ENCODE results near the gene ZSWIM1.
"Not testable (repeated sequence)": the region's sequence is repeated elsewhere in the genome, so short reads cannot be mapped to it uniquely, and the experiment has no call there.

ZSWIM1 gene

DNA sequence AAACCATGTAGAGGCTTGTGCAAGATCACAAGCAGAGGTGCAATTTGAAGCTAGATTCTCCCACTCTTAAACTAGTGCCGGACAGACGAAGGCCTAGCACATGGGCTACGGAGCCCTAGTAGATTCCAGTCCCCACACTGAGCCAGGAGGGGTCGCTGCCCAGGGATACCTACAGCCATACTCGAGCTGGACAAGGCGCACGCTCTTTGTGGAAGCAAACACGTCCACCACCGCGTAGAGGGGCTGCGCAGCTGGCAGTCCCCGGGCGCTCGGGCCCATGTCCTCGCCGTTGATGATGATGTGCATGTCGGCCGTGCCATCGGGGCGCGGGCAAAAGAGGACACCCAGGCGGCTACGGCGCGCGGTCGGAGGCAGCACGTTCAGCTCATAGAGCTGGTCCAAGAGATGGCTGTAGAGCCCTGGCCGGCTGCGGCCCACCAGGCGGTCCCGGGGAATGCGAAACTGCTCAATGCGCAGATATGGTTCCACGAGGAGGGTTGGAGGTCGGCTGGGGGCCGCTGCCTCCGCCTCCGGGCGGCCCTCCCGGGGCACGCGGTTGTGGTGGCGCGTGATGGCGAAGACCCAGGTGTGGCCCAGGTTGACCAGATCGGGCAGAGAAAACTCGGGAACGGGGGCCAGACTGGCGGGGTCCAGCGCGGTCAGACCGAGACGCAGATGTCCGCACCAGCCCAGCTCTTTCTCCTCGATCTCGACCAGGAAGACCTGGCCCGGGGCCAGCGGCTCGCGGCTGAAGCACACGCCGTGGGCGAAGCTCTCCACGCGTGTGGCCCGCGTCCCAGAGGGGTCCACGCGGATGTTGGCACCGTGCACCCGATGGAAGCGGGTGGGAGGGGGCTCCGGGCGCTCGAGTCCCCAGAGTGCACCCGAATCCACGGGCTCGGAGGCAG, 9.3 kb downstream of the ZSWIM1 start:
- peak; percentile 81 for DNase-seq

DNA sequence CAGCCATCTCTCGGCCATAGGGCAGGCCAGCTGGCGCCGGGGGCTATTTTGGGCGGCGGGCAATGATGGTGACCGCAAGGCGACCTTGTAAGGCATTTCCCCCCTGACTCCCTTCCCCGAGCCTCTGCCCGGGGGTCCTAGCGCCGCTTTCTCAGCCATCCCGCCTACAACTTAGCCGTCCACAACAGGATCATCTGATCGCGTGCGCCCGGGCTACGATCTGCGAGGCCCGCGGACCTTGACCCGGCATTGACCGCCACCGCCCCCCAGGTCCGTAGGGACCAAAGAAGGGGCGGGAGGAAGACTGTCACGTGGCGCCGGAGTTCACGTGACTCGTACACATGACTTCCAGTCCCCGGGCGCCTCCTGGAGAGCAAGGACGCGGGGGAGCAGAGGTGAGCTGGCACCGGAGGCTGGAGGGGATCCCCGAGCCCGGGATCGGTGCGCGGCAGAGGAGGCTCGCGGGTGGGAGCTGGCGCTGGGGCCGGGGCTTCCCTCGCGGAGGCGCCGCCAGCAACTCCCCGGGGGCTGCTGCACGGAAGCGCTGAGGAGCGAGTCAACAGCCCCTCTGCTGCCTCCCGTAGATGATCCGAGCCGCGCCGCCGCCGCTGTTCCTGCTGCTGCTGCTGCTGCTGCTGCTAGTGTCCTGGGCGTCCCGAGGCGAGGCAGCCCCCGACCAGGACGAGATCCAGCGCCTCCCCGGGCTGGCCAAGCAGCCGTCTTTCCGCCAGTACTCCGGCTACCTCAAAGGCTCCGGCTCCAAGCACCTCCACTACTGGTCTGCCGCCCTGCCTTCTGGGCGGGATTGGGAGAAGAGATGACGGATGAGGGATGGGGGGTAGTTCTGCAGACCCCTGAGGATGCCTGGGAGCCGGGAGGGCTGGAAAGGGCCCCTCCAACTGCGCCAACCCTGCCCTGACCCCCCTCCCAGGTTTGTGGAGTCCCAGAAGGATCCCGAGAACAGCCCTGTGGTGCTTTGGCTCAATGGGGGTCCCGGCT, 10.3 kb downstream of the ZSWIM1 start, which contains the start of the genes CTSA and NEURL2:
CTSA (plus strand) TSS at position 351 of the 999 bp plus-strand sequence; CDS start at position 585, 234 bp downstream.
NEURL2 (minus strand) TSS at position 224 of the 999 bp plus-strand sequence; CDS start at position 7, 217 bp downstream.
- peak; percentile 94 for DNase-seq

DNA sequence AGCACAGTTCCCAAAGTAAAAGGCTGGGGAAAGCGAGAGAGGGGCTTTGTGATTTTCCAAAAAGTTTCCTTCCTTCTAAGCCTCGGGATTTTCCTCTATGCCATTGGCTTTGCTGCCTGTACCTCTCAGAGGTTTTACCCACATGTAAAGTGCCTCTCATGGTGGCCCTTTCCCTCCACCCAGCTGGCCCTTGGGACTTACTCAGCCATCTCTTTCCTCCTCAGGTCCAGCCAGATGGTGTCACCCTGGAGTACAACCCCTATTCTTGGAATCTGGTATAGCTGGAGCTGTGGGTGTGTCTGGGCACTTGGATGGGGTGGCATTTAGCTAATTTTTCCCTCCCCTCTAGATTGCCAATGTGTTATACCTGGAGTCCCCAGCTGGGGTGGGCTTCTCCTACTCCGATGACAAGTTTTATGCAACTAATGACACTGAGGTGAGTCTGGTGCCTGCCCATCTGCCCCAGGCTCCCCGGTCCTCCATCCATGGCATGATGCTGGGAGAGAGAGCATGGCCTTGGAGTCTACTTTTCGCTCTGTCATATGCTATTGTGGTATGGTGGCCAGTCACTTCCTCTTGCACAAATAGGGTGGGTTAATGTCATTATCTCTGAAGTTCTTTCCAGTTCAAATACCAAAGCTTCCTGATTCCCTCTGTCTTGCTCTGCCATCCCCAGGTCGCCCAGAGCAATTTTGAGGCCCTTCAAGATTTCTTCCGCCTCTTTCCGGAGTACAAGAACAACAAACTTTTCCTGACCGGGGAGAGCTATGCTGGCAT, 11.2 kb downstream of the ZSWIM1 start:
- peak; percentile 22 for DNase-seq

DNA sequence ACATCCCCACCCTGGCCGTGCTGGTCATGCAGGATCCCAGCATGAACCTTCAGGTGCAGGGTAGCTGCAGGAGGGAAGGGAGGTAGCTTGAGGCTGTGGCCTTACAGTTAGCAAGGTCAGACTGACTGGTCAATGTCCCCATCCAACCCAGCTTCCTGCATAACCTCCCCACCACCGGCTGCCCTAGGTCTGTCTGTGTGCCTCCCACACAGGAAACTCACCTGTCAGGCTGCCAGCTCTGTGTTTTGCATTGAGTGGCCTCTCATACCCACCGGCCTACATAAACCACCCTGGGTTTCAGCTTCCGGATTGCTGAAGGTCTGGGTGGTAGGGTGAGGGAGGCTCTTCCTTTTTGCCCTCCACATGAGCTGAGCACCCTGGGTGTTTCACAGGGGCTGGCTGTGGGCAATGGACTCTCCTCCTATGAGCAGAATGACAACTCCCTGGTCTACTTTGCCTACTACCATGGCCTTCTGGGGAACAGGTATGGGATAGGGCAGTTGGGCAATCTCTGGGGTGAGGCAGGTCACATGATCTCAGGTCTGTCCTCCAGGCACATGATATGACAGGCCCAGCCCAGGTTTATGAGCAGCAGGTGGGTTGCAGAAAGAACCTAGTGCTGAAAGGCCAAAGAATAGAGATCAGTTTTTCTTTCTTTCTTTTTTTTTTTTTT, 11.9 kb downstream of the ZSWIM1 start:
- DNase-seq: no peak

DNA sequence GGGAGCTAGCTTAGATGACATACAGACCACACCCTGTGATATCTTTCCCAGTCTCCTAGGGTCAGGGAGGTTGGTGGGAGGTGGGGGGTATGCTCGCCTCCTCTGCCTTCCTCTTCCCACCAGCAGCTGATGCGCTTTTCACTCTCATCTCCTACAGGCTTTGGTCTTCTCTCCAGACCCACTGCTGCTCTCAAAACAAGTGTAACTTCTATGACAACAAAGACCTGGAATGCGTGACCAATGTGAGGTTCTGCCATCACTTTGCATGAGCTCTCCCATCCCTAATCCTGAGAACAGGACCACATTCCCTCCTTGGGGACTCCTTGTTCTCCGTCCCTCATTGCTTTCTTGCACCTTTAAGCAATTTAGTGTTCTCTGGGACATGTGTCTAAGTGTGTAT, 12.8 kb downstream of the ZSWIM1 start:
- DNase-seq: no peak

DNA sequence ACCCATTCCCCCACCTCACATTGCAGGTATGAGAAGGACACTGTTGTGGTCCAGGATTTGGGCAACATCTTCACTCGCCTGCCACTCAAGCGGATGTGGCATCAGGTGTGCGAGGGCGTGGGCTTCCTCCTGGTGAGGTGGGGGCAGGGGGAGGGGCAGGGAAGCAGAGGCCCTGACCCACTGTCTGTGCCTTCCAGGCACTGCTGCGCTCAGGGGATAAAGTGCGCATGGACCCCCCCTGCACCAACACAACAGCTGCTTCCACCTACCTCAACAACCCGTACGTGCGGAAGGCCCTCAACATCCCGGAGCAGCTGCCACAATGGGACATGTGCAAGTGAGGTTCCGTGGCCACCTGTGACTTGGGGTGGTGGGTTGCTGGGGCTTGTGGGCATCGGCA, 13.8 kb downstream of the ZSWIM1 start:
- DNase-seq: no peak

DNA sequence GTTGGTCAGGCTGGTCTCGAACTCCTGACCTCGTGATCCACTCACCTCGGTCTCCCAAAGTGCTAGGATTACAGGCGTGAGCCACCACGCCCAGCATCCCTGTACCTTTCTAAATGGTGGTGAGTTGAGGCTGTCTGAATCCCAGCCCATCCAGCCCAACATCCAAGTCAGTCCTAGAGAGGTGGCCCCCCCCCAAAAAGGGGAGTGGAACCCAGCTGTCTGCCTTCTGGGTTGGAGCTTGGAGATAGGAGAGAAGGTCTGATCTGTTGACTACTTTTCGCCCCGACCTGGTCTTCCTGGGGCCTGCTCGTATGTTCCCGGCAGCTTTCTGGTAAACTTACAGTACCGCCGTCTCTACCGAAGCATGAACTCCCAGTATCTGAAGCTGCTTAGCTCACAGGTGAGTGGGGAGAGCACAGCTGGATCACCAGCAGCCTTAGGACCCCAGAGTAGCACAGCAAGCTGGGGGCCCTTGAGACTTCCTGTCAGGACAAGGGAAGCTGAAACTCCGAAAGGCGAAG, 15.7 kb downstream of the ZSWIM1 start:
- DNase-seq: no peak

DNA sequence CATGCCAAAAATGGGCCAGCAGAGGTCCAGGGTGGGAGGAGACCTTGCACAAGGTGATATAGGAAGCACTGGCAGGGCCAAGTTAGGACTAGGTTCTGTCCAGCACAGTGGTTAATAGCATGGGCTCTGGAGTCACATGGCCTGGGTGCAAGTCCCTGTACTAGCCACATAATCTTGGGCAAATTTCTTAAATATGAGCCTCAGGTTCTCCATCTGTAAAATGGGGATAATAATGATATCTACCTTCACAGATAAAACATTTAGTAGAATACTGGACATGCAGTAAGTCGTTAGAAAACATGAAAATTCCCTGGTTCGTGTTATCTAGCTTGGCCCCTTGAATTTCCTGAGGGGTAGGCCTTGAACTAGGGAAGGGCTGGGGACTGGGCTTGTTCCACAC, 16.3 kb downstream of the ZSWIM1 start:
- DNase-seq: no peak

DNA sequence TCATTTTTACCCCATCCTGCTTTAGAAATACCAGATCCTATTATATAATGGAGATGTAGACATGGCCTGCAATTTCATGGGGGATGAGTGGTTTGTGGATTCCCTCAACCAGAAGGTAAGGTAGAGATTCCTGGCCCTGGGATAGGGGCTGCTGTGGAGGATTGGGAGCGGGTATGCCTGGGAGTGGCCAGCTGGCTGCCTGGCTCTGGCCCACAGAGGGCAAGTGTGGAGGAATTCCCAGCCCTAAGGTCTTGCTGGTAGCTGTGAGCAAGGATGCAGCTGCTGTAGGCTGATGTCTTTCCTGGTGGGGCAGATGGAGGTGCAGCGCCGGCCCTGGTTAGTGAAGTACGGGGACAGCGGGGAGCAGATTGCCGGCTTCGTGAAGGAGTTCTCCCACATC, 16.7 kb downstream of the ZSWIM1 start:
- DNase-seq: no peak

DNA sequence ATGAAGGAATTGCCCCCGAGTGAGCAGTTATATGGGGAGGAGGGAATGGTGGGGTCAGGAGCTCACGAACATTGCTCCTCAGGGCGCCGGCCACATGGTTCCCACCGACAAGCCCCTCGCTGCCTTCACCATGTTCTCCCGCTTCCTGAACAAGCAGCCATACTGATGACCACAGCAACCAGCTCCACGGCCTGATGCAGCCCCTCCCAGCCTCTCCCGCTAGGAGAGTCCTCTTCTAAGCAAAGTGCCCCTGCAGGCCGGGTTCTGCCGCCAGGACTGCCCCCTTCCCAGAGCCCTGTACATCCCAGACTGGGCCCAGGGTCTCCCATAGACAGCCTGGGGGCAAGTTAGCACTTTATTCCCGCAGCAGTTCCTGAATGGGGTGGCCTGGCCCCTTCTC, 17.3 kb downstream of the ZSWIM1 start:
- no peak for DNase-seq

DNA sequence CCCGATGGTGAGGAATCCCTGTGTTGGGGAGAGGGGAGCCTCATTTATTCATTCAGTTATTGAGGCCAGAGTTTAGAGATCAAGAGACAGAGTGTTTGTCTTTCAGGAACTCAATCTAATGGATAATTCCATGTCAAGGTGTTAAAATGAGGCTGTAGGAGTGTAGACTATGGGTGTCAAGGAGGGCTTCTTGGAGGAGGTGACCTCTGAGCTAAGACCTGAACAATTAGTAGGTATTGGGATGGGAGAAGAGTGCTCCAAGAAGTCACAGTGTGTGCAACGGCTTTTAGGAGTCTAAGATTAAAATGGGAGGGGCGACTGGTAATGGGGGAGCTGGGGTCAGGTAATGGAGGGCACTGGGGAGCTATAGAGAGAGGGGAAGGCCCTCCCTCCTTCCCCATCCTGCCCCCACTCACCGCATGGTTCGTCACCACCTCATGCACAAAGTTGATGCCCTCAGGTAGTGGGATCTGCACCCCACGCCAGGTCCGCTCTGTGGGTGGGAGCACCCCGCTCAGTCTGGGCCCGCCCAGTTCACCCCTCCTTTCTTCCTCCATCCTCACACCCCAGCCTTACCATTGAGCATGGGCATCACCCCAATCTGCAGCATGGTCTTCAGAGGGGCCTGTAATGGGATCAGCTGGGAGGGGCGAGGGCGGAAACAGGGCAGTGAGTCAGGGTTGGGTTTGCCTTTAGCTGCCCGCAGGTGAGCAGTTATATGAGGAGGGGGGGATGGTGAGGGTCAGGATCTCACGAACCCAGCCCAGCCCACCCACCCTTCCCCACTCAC, 18.2 kb downstream of the ZSWIM1 start:
- no peak for DNase-seq

DNA sequence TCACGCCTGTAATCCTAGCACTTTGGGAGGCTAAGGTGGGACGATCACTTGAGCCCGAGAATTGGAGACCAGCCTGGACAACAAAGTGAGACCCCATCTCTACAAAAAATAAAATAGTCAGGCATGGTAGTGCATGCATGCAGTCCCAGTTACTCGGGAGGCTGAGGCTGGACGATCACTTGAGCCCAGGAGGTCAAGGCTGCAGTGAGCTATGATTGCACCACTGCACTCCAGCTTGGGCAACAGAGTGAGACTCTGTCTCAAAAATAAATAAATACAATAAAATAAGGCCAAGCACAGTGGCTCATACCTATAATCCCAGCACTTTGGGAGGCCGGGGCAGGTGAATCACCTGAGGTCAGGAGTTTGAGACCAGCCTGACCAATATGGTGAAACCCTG, 20.3 kb downstream of the ZSWIM1 start:
- DNase-seq: not testable (repeated sequence)

DNA sequence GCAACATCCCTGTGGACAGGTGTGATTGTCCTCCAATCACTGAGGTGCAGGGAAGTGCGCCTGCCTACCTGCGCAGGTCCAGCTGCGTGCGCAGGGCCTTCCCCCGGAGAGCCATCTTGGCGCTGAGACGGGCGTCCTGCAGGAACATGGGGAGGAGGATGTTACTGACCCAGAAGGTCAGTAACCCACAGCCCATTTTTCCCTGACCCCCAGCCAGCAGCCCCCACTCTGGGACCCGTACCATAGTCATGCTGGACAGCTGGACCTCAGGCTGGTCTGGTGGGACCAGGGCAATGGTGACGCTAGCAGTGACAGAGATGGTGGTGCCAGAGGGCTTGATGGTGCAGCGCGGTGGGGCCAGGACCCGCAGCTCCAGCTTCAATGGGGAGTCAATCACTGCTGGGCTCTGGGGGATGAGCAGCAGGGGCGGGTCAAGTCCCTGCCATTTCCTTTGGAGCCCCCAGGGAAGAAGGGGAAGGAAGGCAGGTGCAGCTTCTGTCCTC, 21.2 kb downstream of the ZSWIM1 start:
- no peak for DNase-seq

DNA sequence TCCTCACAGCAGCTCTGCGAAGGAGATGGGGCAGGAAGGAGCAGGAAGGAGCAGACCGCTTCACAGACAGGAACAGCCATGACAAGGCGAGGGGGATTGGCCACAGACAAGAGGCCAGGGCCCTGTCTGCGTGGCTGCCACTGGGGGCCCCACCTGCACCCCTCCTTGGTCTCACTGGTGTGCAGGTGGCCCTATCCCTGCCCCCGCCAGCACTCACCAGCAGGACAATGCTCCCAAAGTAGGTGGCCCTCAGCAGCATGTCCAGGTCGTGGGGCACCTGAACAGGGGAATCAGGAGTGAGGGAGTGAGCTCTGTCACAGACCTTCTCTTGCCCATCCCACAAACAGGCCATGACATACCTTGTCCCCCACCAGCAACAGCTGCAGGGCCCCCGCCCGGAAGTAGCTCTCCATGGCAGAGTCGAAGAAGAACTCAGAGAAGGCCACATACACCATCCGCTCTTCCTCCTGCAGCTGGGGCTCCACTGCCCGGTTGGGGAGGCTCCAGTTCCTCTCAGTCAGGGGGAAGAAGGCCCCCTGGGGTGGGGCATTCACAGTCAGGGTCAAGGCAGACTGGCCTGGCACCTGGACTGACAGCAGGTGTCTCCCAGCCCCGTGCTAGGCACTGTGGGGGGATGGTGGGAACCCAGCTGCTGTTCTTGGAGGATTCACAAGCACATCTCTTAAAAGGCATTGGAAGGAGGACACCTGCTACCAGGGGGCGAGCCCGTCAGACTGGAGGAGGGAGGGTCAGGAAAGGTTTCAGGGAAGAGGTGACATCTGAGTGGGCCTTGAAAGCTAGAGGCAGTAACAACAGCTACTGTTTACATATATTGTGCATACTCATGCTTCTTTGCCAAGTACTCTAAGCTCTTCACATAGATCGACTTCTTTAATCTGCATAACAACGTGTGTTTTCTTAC, 23.8 kb downstream of the ZSWIM1 start:
- DNase-seq: no peak

DNA sequence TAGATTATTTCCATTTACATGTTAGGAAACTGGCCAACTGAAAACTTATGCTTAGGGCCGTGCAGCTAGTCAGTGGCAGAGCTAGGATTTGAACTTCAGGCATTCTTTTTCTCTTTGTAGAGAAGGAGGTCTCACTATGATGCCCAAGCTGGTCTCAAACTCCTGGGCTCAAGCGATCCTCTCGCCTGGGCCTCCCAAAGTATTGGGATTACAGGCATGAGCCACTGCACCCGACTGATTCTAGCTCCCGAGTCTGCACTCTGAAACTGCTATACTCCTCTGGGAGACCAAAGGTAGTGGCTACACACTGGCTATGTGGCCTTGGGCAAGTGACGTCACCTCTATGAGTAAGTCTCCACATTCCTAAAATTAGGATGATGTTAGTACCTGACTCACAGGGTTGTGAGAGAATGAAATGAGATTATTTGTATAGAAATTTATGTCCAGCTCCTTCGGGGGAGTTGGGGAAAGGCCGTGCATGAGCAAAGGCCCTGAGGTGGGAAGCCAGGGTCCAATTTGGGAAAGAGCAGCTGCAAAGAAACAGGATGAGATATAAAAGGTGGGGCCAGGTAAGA, 24.6 kb downstream of the ZSWIM1 start:
- peak; percentile 78 for DNase-seq

DNA sequence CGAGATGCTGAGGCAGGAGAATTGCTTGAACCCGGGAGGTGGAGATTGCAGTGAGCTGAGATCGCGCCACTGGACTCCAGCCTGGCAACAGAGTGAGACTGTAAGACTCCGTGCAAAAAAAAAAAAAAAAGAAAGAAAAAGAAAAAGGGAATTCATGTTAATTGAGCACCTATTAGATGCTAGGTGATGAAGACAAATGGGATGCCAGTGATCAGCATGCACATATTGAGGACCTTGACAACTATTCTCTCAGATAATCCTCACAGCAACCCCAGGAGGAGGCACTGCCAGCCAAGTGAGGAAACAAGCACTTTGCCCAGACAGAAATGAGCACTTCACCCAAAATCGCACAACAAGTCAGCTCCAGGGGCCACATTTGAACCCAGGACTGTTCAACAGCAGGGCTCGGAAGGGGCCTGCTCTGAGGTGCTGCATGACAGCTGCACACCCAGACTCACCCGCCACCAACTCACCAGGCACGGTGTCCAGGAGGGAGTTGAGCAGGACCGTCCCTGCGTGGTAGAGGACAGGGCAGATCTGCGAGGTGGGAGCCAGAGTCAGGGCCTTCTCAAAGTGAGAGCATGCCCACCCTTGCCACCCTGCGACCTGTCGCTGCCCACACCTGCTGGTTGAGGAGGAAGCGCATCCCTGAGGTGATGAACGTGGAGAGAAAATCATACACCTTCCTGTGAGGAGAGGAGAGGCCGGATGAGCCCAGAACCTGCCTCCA, 26.4 kb downstream of the ZSWIM1 start:
- no peak for DNase-seq

DNA sequence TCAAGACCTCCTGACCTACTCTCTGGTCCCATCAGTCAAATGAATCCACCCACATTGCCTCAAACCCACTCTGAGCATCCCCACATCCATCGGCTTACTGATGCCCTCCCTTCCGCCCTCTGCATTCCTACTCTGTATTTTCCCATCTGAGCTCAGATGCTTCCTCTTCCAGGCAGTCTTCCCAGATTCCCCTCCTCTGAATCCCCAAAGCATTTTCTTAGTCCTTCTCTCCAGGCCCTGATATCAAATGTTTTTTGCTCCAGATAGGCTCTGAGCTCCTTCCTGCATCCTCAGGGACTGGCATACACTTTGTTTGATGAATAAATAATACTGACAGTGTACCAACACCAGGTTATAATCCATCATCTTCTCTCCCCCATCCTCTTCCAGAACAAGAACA, 27.1 kb downstream of the ZSWIM1 start:
- DNase-seq: no peak

DNA sequence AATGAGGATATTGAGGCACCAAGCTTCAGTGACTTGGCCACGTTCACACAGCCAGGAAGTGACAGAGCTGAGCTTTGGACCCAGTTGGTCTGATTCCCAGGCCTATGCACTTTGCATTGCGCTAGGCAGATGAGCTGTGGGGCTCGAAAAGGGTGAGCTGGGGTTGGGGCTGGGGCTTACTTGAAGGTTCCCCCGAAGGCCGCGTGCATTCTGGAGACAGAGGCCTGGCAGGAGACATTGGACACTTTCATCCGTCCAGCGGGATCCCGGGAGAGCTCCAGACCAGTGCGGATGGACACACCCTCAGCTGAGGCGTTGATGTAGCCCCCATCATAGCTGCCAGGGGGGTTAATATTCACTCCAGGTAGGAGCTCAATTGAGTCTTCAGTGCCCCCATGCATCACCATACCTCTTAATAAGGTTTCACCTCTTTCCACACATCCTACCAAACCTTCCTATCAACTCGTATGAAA, 28.3 kb downstream of the ZSWIM1 start:
- DNase-seq: no peak
